ENCODE measurements around the gene CADM2. TPM values are rescaled to one million over a fixed set of nuclear protein-coding genes. Genes with fewer than 3 reads are reported as not detected.

The CADM2 gene
- total RNA-seq, 1 experiment from 2014 or later, result 3.7 TPM

DNA sequence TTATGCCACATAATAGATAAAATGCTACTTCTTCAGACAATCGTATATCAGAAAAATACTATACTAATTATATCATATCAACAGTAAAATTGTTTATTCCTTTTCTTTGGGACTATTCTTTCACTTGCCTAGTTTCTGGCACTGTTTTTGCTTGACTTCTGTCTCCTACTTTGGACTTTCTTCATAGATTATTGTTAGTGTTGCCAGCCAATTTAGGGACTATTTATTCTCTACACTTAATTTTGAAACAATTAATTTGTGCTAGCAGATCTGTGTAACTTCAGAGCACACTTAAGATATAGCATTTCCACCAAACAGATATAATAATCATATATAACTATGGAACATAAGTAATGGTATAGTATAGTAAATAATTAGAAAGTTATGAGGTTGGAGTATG is 305.6 kb downstream of the CADM2 start:
- H3K27me3 ChIP-seq (replicated peaks; ENCODE audit: insufficient read depth, low read depth, low read length, poor library complexity), result no peaks in the 10 kb centered on the region
- no peaks in the 10 kb centered on the region for H3K4me1 ChIP-seq (ENCODE audit: insufficient read depth, low read length, poor library complexity, severe bottlenecking)
- intact Hi-C loops (cut with micrococcal nuclease; ENCODE audit: unreplicated experiment), result no loop called here
- ChIA-PET POLR2A (ENCODE audit: low non-redundant PET) (no interaction called here), CTCF (no interaction called here)
- no TSS peak for BruUV-seq (replicated peaks)
- H3K9me3 ChIP-seq (ENCODE audit: low read depth, low read length, poor library complexity, severe bottlenecking), result no peaks in the 10 kb centered on the region
- no peaks in the 10 kb centered on the region for H3K36me3 ChIP-seq (ENCODE audit: insufficient read depth, low read length, poor library complexity, severe bottlenecking)
- TF ChIP-seq, protein P1, sequence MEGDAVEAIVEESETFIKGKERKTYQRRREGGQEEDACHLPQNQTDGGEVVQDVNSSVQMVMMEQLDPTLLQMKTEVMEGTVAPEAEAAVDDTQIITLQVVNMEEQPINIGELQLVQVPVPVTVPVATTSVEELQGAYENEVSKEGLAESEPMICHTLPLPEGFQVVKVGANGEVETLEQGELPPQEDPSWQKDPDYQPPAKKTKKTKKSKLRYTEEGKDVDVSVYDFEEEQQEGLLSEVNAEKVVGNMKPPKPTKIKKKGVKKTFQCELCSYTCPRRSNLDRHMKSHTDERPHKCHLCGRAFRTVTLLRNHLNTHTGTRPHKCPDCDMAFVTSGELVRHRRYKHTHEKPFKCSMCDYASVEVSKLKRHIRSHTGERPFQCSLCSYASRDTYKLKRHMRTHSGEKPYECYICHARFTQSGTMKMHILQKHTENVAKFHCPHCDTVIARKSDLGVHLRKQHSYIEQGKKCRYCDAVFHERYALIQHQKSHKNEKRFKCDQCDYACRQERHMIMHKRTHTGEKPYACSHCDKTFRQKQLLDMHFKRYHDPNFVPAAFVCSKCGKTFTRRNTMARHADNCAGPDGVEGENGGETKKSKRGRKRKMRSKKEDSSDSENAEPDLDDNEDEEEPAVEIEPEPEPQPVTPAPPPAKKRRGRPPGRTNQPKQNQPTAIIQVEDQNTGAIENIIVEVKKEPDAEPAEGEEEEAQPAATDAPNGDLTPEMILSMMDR (conservative IDR thresholded peaks at IDR 0.05; ENCODE audit: low read depth, low read length), result no peak
- TF ChIP-seq EZH2 (IDR thresholded peaks at IDR 0.05; ENCODE audit: borderline replicate concordance, low read depth, low read length, poor library complexity, severe bottlenecking), result no peak
- H3K4me3 ChIP-seq (ENCODE audit: low read depth, low read length, poor library complexity, severe bottlenecking), result no peak overlapping the region
- DNase-seq (ENCODE audit: low spot score), result no peak
- H3K27ac ChIP-seq (ENCODE audit: low read depth, low read length, poor library complexity, severe bottlenecking), result no peak overlapping the region

DNA sequence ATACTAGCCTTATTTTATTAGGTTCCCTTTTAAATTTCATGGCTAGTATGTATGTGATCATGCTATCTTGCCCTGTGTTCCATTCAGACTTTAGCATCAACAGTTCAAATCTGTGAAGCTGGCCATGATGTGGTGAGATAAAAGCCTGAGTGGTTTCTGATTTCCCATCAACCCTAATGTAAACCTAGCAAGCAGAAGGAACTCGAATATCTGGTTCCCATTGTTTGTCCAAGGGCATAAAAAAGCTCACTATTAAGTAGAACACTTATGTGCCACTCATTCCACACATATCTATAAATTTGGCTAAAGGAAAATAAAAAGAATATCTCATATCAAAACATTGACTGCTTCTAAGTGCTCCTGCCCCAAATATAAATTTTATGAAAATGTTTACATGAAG is 311.7 kb downstream of the CADM2 start:
- POLR2A ChIA-PET (ENCODE audit: low non-redundant PET), result no interaction called here

DNA sequence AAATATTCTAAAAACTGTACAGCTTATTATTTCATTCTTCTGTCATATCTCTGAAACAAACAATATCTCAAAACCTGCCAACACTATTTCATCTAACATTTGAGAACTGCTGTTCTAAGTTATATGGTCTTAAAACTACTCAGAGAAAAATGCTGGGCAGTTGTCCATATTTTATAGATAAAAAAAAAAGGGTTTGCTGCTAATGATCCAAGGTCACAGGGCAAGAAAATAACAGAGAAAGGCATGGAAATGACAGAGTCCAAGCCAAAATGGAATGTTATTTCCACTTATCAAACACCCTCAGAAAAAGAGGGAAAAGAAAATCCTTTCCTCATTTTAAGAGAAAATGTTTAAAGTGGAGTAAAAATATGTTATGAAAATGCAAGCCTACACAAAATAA is 313.1 kb downstream of the CADM2 start:
- H3K36me3 ChIP-seq (ENCODE audit: insufficient read depth, low read length, poor library complexity, severe bottlenecking), result no peaks in the 10 kb centered on the region
- H3K9me3 ChIP-seq (ENCODE audit: low read depth, low read length, poor library complexity, severe bottlenecking), result no peaks in the 10 kb centered on the region
- H3K27ac ChIP-seq (ENCODE audit: low read depth, low read length, poor library complexity, severe bottlenecking), result no peak overlapping the region
- intact Hi-C loops (cut with micrococcal nuclease; ENCODE audit: unreplicated experiment), result no loop called here
- no peak for DNase-seq (ENCODE audit: low spot score)
- ChIA-PET POLR2A (ENCODE audit: low non-redundant PET) (no interaction called here), CTCF (no interaction called here)
- no peak overlapping the region for H3K4me3 ChIP-seq (ENCODE audit: low read depth, low read length, poor library complexity, severe bottlenecking)
- TF ChIP-seq, protein P1 (conservative IDR thresholded peaks at IDR 0.05; ENCODE audit: low read depth, low read length), result no peak
- no peak for TF ChIP-seq EZH2 (IDR thresholded peaks at IDR 0.05; ENCODE audit: borderline replicate concordance, low read depth, low read length, poor library complexity, severe bottlenecking)
- no peaks in the 10 kb centered on the region for H3K4me1 ChIP-seq (ENCODE audit: insufficient read depth, low read length, poor library complexity, severe bottlenecking)
- H3K27me3 ChIP-seq (replicated peaks; ENCODE audit: insufficient read depth, low read depth, low read length, poor library complexity), result no peaks in the 10 kb centered on the region
- BruUV-seq (replicated peaks), result no TSS peak

More for the DNA sequence above, 311.7 kb downstream of the CADM2 start:
- H3K27me3 ChIP-seq (replicated peaks; ENCODE audit: insufficient read depth, low read depth, low read length, poor library complexity), result no peaks in the 10 kb centered on the region
- intact Hi-C loops (cut with micrococcal nuclease; ENCODE audit: unreplicated experiment), result no loop called here
- BruUV-seq (replicated peaks), result no TSS peak
- CTCF ChIA-PET, result no interaction called here
- no peak for TF ChIP-seq EZH2 (IDR thresholded peaks at IDR 0.05; ENCODE audit: borderline replicate concordance, low read depth, low read length, poor library complexity, severe bottlenecking)
- TF ChIP-seq, protein P1 (conservative IDR thresholded peaks at IDR 0.05; ENCODE audit: low read depth, low read length), result no peak
- H3K9me3 ChIP-seq (ENCODE audit: low read depth, low read length, poor library complexity, severe bottlenecking), result no peaks in the 10 kb centered on the region
- no peak overlapping the region for H3K4me3 ChIP-seq (ENCODE audit: low read depth, low read length, poor library complexity, severe bottlenecking)
- no peak overlapping the region for H3K27ac ChIP-seq (ENCODE audit: low read depth, low read length, poor library complexity, severe bottlenecking)
- no peak for DNase-seq (ENCODE audit: low spot score)
- H3K4me1 ChIP-seq (ENCODE audit: insufficient read depth, low read length, poor library complexity, severe bottlenecking), result no peaks in the 10 kb centered on the region
- H3K36me3 ChIP-seq (ENCODE audit: insufficient read depth, low read length, poor library complexity, severe bottlenecking), result no peaks in the 10 kb centered on the region

All from A673 (cell line).